Measurements from ENCODE around the gene SLC35E2B.

Gene SLC35E2B

GRCh38 chr1:1631782-1632420, 60.7 kb downstream of the SLC35E2B start, which contains the start of gene MMP23B:
Gene MMP23B (plus strand): TSS chr1:1632173. CDS start chr1:1632219, 46 bp downstream.
- no peak within 1 kb of the TSS for H3K4me3 ChIP-seq
- TF ChIP-seq POLR2AphosphoS5 (IDR thresholded peaks at IDR 0.05; ENCODE audit: borderline replicate concordance, low read depth, low read length), result no peak
- TF ChIP-seq EZH2 (IDR thresholded peaks at IDR 0.05), result no peak
- TF ChIP-seq FOXP2 (optimal IDR thresholded peaks at IDR 0.05; ENCODE audit: control extremely low read depth, extremely low read length, insufficient read depth), result no peak
- no peak within 1 kb of the TSS for H3K27ac ChIP-seq
- H3K9ac ChIP-seq (ENCODE audit: insufficient read length), result no peak within 1 kb of the TSS
- H3K9me3 ChIP-seq (ENCODE audit: low read depth, low read length), result no peaks in the 10 kb centered on the region
- no peak for DNase-seq (ENCODE audit: low read depth, low spot score)
- H3K36me3 ChIP-seq (ENCODE audit: insufficient read depth, low read length), result peaks cover 4% of the 10 kb centered on the region; the same call in 1 of the 2 replicates

- no peak overlapping the region for H3K9ac ChIP-seq (ENCODE audit: insufficient read length)
- no peaks in the 10 kb centered on the region for H3K9me3 ChIP-seq (ENCODE audit: low read depth, low read length)
- H3K4me3 ChIP-seq, result no peak overlapping the region
- no peak overlapping the region for H3K27ac ChIP-seq
- H3K36me3 ChIP-seq (ENCODE audit: insufficient read depth, low read length), result no peaks in the 10 kb centered on the region
- no peak for TF ChIP-seq EZH2 (IDR thresholded peaks at IDR 0.05)
- no peak for TF ChIP-seq FOXP2 (optimal IDR thresholded peaks at IDR 0.05; ENCODE audit: control extremely low read depth, extremely low read length, insufficient read depth)
- no peak for TF ChIP-seq POLR2AphosphoS5 (IDR thresholded peaks at IDR 0.05; ENCODE audit: borderline replicate concordance, low read depth, low read length)
- no peak for DNase-seq (ENCODE audit: low read depth, low spot score)
Measured at GRCh38 chr1:1630965-1631781, 61.4 kb downstream of the SLC35E2B start.

- Histone ChIP-seq H3K36me3 (ENCODE audit: insufficient read depth, low read length) (no peaks in the 10 kb centered on the region), H3K4me3 (no peak overlapping the region), H3K9ac (ENCODE audit: insufficient read length) (no peak overlapping the region), H3K9me3 (ENCODE audit: low read depth, low read length) (no peaks in the 10 kb centered on the region), H3K27ac (no peak overlapping the region)
- TF ChIP-seq POLR2AphosphoS5 (IDR thresholded peaks at IDR 0.05; ENCODE audit: borderline replicate concordance, low read depth, low read length) (no peak), FOXP2 (optimal IDR thresholded peaks at IDR 0.05; ENCODE audit: control extremely low read depth, extremely low read length, insufficient read depth) (no peak), EZH2 (IDR thresholded peaks at IDR 0.05) (no peak)
- no peak for DNase-seq (ENCODE audit: low read depth, low spot score)
Measured at GRCh38 chr1:1630191-1630964, 62.2 kb downstream of the SLC35E2B start.

GRCh38 chr1:1629430-1630190, 63.0 kb downstream of the SLC35E2B start:
- no peak for DNase-seq (ENCODE audit: low read depth, low spot score)
- TF ChIP-seq EZH2 (IDR thresholded peaks at IDR 0.05) (no peak), FOXP2 (optimal IDR thresholded peaks at IDR 0.05; ENCODE audit: control extremely low read depth, extremely low read length, insufficient read depth) (no peak), POLR2AphosphoS5 (IDR thresholded peaks at IDR 0.05; ENCODE audit: borderline replicate concordance, low read depth, low read length) (no peak)
- H3K27ac ChIP-seq, result no peak overlapping the region
- H3K4me3 ChIP-seq, result no peak overlapping the region
- H3K36me3 ChIP-seq (ENCODE audit: insufficient read depth, low read length), result no peaks in the 10 kb centered on the region
- H3K9ac ChIP-seq (ENCODE audit: insufficient read length), result no peak overlapping the region
- H3K9me3 ChIP-seq (ENCODE audit: low read depth, low read length), result no peaks in the 10 kb centered on the region

- TF ChIP-seq EZH2 (IDR thresholded peaks at IDR 0.05) (no peak), FOXP2 (optimal IDR thresholded peaks at IDR 0.05; ENCODE audit: control extremely low read depth, extremely low read length, insufficient read depth) (no peak), POLR2AphosphoS5 (IDR thresholded peaks at IDR 0.05; ENCODE audit: borderline replicate concordance, low read depth, low read length) (no peak)
- no peak for DNase-seq (ENCODE audit: low read depth, low spot score)
- no peak overlapping the region for H3K9ac ChIP-seq (ENCODE audit: insufficient read length)
- H3K4me3 ChIP-seq, result no peak overlapping the region
- H3K9me3 ChIP-seq (ENCODE audit: low read depth, low read length), result no peaks in the 10 kb centered on the region
- H3K27ac ChIP-seq, result no peak overlapping the region
- H3K36me3 ChIP-seq (ENCODE audit: insufficient read depth, low read length), result no peaks in the 10 kb centered on the region
Measured at GRCh38 chr1:1628754-1629429, 63.7 kb downstream of the SLC35E2B start.

- no peak for TF ChIP-seq FOXP2 (optimal IDR thresholded peaks at IDR 0.05; ENCODE audit: control extremely low read depth, extremely low read length, insufficient read depth)
- TF ChIP-seq EZH2 (IDR thresholded peaks at IDR 0.05), result no peak
- no peak for TF ChIP-seq POLR2AphosphoS5 (IDR thresholded peaks at IDR 0.05; ENCODE audit: borderline replicate concordance, low read depth, low read length)
- DNase-seq (ENCODE audit: low read depth, low spot score), result no peak
- Histone ChIP-seq H3K9me3 (ENCODE audit: low read depth, low read length) (no peaks in the 10 kb centered on the region), H3K9ac (ENCODE audit: insufficient read length) (no peak overlapping the region), H3K27ac (no peak overlapping the region), H3K4me3 (no peak overlapping the region), H3K36me3 (ENCODE audit: insufficient read depth, low read length) (no peaks in the 10 kb centered on the region)
Measured at GRCh38 chr1:1627829-1628753, 64.5 kb downstream of the SLC35E2B start.

Data from SK-N-MC (cell line).